Neural cell (in vitro differentiated cells): ENCODE measurements around the gene STX1A. TPM values are rescaled to one million over a fixed set of nuclear protein-coding genes. Genes with fewer than 3 reads are reported as not detected.

Experiments used
- H2AFZ ChIP-seq: fragments of 200-600, 300-800 bp; sonication (generic), shearing (Covaris generic); 2 replicates; pipeline ENCODE4 v1.6.0; 2014; ENCODE audit warnings: low read depth, mild to moderate bottlenecking, antibody characterized with exemption, low read length, moderate library complexity
- H3F3A ChIP-seq: fragments of 200-600 bp; shearing (Covaris generic); 2 replicates; pipeline ENCODE4 v1.6.1; 2016; ENCODE audit warnings: mild to moderate bottlenecking, moderate library complexity, mixed read lengths, antibody characterized with exemption, low read length; ENCODE audit not compliant: insufficient read depth, poor library complexity, severe bottlenecking
- H3K27ac ChIP-seq: fragments of 200-600, 300-800 bp; sonication (generic), shearing (Covaris generic); 2 replicates; pipeline ENCODE4 v1.5.1; 2014; ENCODE audit warnings: mild to moderate bottlenecking, low read length, moderate library complexity
- H3K27me3 ChIP-seq: fragments of 300-800, 200-600 bp; sonication (generic), shearing (Covaris generic); 2 replicates; pipeline ENCODE4 v1.6.0; 2014; ENCODE audit warnings: mild to moderate bottlenecking, low read depth, low read length, moderate library complexity; ENCODE audit not compliant: insufficient read depth
- H3K36me3 ChIP-seq: fragments of 300-800, 200-600 bp; sonication (generic), shearing (Covaris generic); 2 replicates; pipeline ENCODE4 v1.5.1; 2014; ENCODE audit warnings: mild to moderate bottlenecking, antibody characterized with exemption, low read length, moderate library complexity; ENCODE audit not compliant: insufficient read depth
- H3K4me2 ChIP-seq: fragments of 300-800, 200-600 bp; sonication (generic), shearing (Covaris generic); 2 replicates; pipeline ENCODE4 v1.6.0; 2014; ENCODE audit warnings: mild to moderate bottlenecking, low read length
- H3K4me3 ChIP-seq: fragments of 300-800, 200-600 bp; sonication (generic), shearing (Covaris generic); 2 replicates; pipeline ENCODE4 v1.5.1; 2014; ENCODE audit warnings: mild to moderate bottlenecking, low read length, moderate library complexity
- H3K79me2 ChIP-seq: fragments of 200-600 bp; shearing (Covaris generic); replicated peaks from 2 replicates; pipeline ENCODE4 v1.6.0; 2014; ENCODE audit warnings: mild to moderate bottlenecking, low read length, moderate library complexity; ENCODE audit not compliant: insufficient read depth
- H3K9ac ChIP-seq: fragments of 300-800, 200-600 bp; sonication (generic), shearing (Covaris generic); 2 replicates; pipeline ENCODE4 v1.6.1; 2016; ENCODE audit warnings: mild to moderate bottlenecking, low read length, mixed read lengths
- H3K9me2 ChIP-seq: fragments of 200-600 bp; shearing (Covaris generic); 2 replicates; pipeline ENCODE4 v1.6.1; 2016; ENCODE audit warnings: mild to moderate bottlenecking, low read length, mixed read lengths; ENCODE audit not compliant: insufficient read depth
- H3K9me3 ChIP-seq: fragments of 200-600, 300-800 bp; sonication (generic), shearing (Covaris generic); 2 replicates; pipeline ENCODE4 v1.6.1; 2016; ENCODE audit warnings: mild to moderate bottlenecking, mixed run types, low read length, moderate library complexity, mixed read lengths
- H4K20me1 ChIP-seq: fragments of 200-600 bp; shearing (Covaris generic); 2 replicates; pipeline ENCODE4 v1.6.1; 2016; ENCODE audit warnings: mild to moderate bottlenecking, mixed run types; ENCODE audit not compliant: insufficient read depth
- CTCF ChIP-seq: fragments of 450-650 bp; IDR thresholded peaks from 2 replicates; pipeline ENCODE4 v1.5.1; 2014; ENCODE audit warnings: antibody characterized with exemption, mild to moderate bottlenecking, moderate library complexity; ENCODE audit not compliant: poor library complexity, severe bottlenecking
- EP300 ChIP-seq: fragments of 450-650 bp; conservative IDR thresholded peaks from 2 replicates; pipeline ENCODE4 v1.6.1; 2014; ENCODE audit warnings: antibody characterized with exemption, mild to moderate bottlenecking, moderate library complexity; ENCODE audit not compliant: poor library complexity, severe bottlenecking
- EZH2 ChIP-seq: fragments of 200-600, 300-800 bp; shearing (Covaris generic), sonication (generic); IDR thresholded peaks from 2 replicates; pipeline ENCODE4 v1.6.1; 2014; ENCODE audit warnings: antibody characterized with exemption, low read length, borderline replicate concordance, mild to moderate bottlenecking; ENCODE audit not compliant: insufficient read depth, poor library complexity, severe bottlenecking
- MXI1 ChIP-seq: fragments of 450-650 bp; conservative IDR thresholded peaks from 2 replicates; pipeline ENCODE4 v1.6.1; 2014; ENCODE audit warnings: antibody characterized with exemption, mild to moderate bottlenecking; ENCODE audit not compliant: poor library complexity, severe bottlenecking
- POLR2AphosphoS5 ChIP-seq: IDR thresholded peaks from 2 replicates; pipeline ENCODE4 v1.6.1; 2012
- RAD21 ChIP-seq: fragments of 450-650 bp; conservative IDR thresholded peaks from 2 replicates; pipeline ENCODE4 v1.6.1; 2014; ENCODE audit warnings: antibody characterized with exemption, mild to moderate bottlenecking, moderate library complexity
- REST ChIP-seq: IDR thresholded peaks from 2 replicates; pipeline ENCODE4 v1.6.1; 2012; ENCODE audit warnings: borderline replicate concordance
- SMC3 ChIP-seq: fragments of 450-650 bp; conservative IDR thresholded peaks from 2 replicates; pipeline ENCODE4 v1.6.1; 2014; ENCODE audit warnings: antibody characterized with exemption, mild to moderate bottlenecking, moderate library complexity; ENCODE audit not compliant: poor library complexity
- TAF1 ChIP-seq: IDR thresholded peaks from 2 replicates; pipeline ENCODE4 v1.6.1; 2012; ENCODE audit warnings: low read depth
- polyA minus RNA-seq: library from RNA; depleted of rRNA, polyadenylated mRNA; stranded (reverse); fragments of >200 nt; gene quantifications from 2 replicates; pipeline ENCODE4 v1.2.3, GENCODE V29; 2014
- polyA plus RNA-seq: library from polyadenylated mRNA; depleted of rRNA; stranded (reverse); fragments of >200 nt; gene quantifications from 2 replicates; pipeline ENCODE4 v1.2.3, GENCODE V29; 2014

Gene STX1A
- polyA plus RNA-seq (123 and 144 TPM in 2 replicates), polyA minus RNA-seq (39.2 and 39.8 TPM in 2 replicates)

- Histone ChIP-seq H3K9me2 (no peaks in the 10 kb centered on the region), H2AFZ (peak within 1 kb of the TSS; percentile 33), H3K36me3 (no peaks in the 10 kb centered on the region), H3K9me3 (no peaks in the 10 kb centered on the region), H3F3A (no peaks in the 10 kb centered on the region), H4K20me1 (no peaks in the 10 kb centered on the region), H3K4me2 (peak within 1 kb of the TSS; percentile 62), H3K27me3 (peaks cover 5% of the 10 kb centered on the region), H3K9ac (peak within 1 kb of the TSS; percentile 69), H3K27ac (no peak within 1 kb of the TSS), H3K4me3 (peak within 1 kb of the TSS; percentile 89), H3K79me2 (peaks cover 10% of the 10 kb centered on the region)
- TF ChIP-seq POLR2AphosphoS5 (peak; percentile 44), REST (no peak), MXI1 (peak; percentile 76)
These were observed at the start of gene STX1A for GRCh38 chr7:73718905-73719805. TSS of gene STX1A (minus strand) at chr7:73719669. CDS start at chr7:73719631, 38 bp downstream.

GRCh38 chr7:73768641-73769480 is 49.4 kb upstream of the STX1A start:
- no peak overlapping the region for H3K9ac ChIP-seq
- H3K9me3 ChIP-seq: no peaks in the 10 kb centered on the region
- no peaks in the 10 kb centered on the region for H3F3A ChIP-seq
- H3K4me2 ChIP-seq: no peak overlapping the region
- H3K27me3 ChIP-seq: peaks cover 11% of the 10 kb centered on the region
- no peaks in the 10 kb centered on the region for H3K9me2 ChIP-seq
- no peak overlapping the region for H3K27ac ChIP-seq
- H2AFZ ChIP-seq: no peak overlapping the region
- no peaks in the 10 kb centered on the region for H3K79me2 ChIP-seq
- no peaks in the 10 kb centered on the region for H3K36me3 ChIP-seq
- no peaks in the 10 kb centered on the region for H4K20me1 ChIP-seq
- TF ChIP-seq EZH2: no peak
- no peak for TF ChIP-seq POLR2AphosphoS5
- no peak for TF ChIP-seq REST
- TF ChIP-seq TAF1: no peak
- no peak for TF ChIP-seq EP300
- TF ChIP-seq CTCF: no peak
- no peak for TF ChIP-seq SMC3
- TF ChIP-seq MXI1: no peak
- no peak for TF ChIP-seq RAD21
- no peak overlapping the region for H3K4me3 ChIP-seq
